Naive thymus-derived CD4-positive, alpha-beta T cell (primary cell): ENCODE measurements around the gene ALOXE3. TPM values are rescaled to one million over a fixed set of nuclear protein-coding genes. Genes with fewer than 3 reads are reported as not detected.

ENCODE experiments used
- ATAC-seq: fragments of 150-1000 bp; cut with Tn5 transposase; 2 replicates; pipeline ENCODE4 v1.10.0; 2021; ENCODE audit warnings: mild to moderate bottlenecking, moderate library complexity
- CTCF ChIA-PET: fragments of 350-600 bp; sonication (Branson Sonifier 250); formaldehyde crosslinking; loops from one replicate; lab custom pipeline; 2021; ENCODE audit warnings: antibody characterized with exemption; lab: Charles Lee
- POLR2A ChIA-PET: fragments of 350-600 bp; sonication (Branson Sonifier 250); formaldehyde crosslinking; loops from one replicate; lab custom pipeline; 2021; ENCODE audit warnings: antibody characterized with exemption, inconsistent platforms; lab: Charles Lee
- DNase-seq, 9 donors: peaks; one replicate each; pipeline versions ENCODE4 v3.0.0 to v3.0.0-alpha.2; 2020 to 2022; ENCODE audit warnings: mixed read lengths in 1 of 9
- H3K27ac ChIP-seq: one replicate; pipeline ENCODE4 v1.7.0; 2013; ENCODE audit warnings: mild to moderate bottlenecking, low read depth, low read length, moderate library complexity
- H3K27me3 ChIP-seq, 2 donors: one replicate each; pipeline ENCODE4 v1.7.0; 2013; ENCODE audit warnings: low read length in 2 of 2, mild to moderate bottlenecking in 2 of 2, moderate library complexity in 2 of 2; ENCODE audit not compliant: control insufficient read depth in 2 of 2, insufficient read depth in 2 of 2
- H3K36me3 ChIP-seq, 3 experiments: 1 replicate in 2 of 3; 2 replicates in 1 of 3; pipeline ENCODE4 v1.7.0; 2013; ENCODE audit warnings: low read length in 3 of 3, mild to moderate bottlenecking in 3 of 3, moderate library complexity in 1 of 3; ENCODE audit not compliant: insufficient read depth in 3 of 3, control insufficient read depth in 2 of 3
- H3K4me1 ChIP-seq, 2 donors: one replicate each; pipeline ENCODE4 v1.7.0; 2013; ENCODE audit warnings: low read length in 2 of 2, mild to moderate bottlenecking in 2 of 2, moderate library complexity in 1 of 2; ENCODE audit not compliant: control insufficient read depth in 2 of 2, insufficient read depth in 2 of 2
- H3K4me3 ChIP-seq: 2 replicates; pipeline ENCODE4 v1.7.0; 2013; ENCODE audit warnings: mild to moderate bottlenecking, low read length
- H3K9me3 ChIP-seq, 3 experiments: 1 replicate in 2 of 3; 2 replicates in 1 of 3; pipeline ENCODE4 v1.7.0; 2013; ENCODE audit warnings: low read length in 3 of 3; ENCODE audit not compliant: control insufficient read depth in 2 of 3
- H3K27ac Mint-ChIP-seq, 9 donors: one replicate each; pipeline ENCODE4 v1.8.0; 2020 to 2022; ENCODE audit warnings: mixed read lengths in 9 of 9, mild to moderate bottlenecking in 8 of 9, moderate library complexity in 5 of 9, inconsistent platforms in 2 of 9
- H3K27me3 Mint-ChIP-seq, 5 donors: one replicate each; pipeline ENCODE4 v1.8.0; 2021 to 2022; ENCODE audit warnings: mixed read lengths in 5 of 5, mild to moderate bottlenecking in 1 of 5
- H3K36me3 Mint-ChIP-seq, 5 donors: one replicate each; pipeline ENCODE4 v1.8.0; 2020 to 2022; ENCODE audit warnings: mixed read lengths in 5 of 5, mild to moderate bottlenecking in 3 of 5, inconsistent platforms in 1 of 5
- H3K4me1 Mint-ChIP-seq, 7 donors: one replicate each; pipeline ENCODE4 v1.8.0; 2020 to 2022; ENCODE audit warnings: mixed read lengths in 7 of 7, mild to moderate bottlenecking in 3 of 7, inconsistent platforms in 1 of 7
- H3K4me3 Mint-ChIP-seq, 10 donors: one replicate each; pipeline ENCODE4 v1.8.0; 2020 to 2022; ENCODE audit warnings: mild to moderate bottlenecking in 10 of 10, mixed read lengths in 10 of 10, moderate library complexity in 6 of 10, inconsistent platforms in 2 of 10
- H3K9me3 Mint-ChIP-seq, 11 donors: one replicate each; pipeline ENCODE4 v1.8.0; 2020 to 2022; ENCODE audit warnings: mixed read lengths in 11 of 11, mild to moderate bottlenecking in 4 of 11, inconsistent platforms in 1 of 11, moderate library complexity in 1 of 11
- intact Hi-C, 2 donors: fragments of 100-400 bp; cut with micrococcal nuclease; formaldehyde crosslinking; loops; one replicate each; pipeline ENCODE4 v1.15.1; 2023
- polyA plus RNA-seq, 2 donors: library from polyadenylated mRNA; unstranded; fragments of 300-500 nt; fragmentation: Illumina TruSeq; gene quantifications; one replicate each; pipeline ENCODE4 v1.2.3, GENCODE V29; 2021
- total RNA-seq, 6 experiments: library from RNA in 5 of 6; stranded (reverse) in 5 of 6; gene quantifications; 1 replicate in 5 of 6; 2 replicates in 1 of 6; pipeline ENCODE4 v1.2.3 and lab custom pipeline; 2021 to 2026

The ALOXE3 gene
- total and polyA plus RNA-seq, 7 experiments from 2014 or later: 0.11 to 1.6 (median 0.75) TPM; not detected in 1

GRCh38 chr17:8073627-8074484 lies 44.5 kb downstream of the ALOXE3 start:
- H3K9me3 Mint-ChIP-seq: peaks cover 0 to 1% (median 0%) of the 10 kb centered on the region in 11 donors
- Histone ChIP-seq H3K4me3 (peak overlapping the region; percentile 49), H3K27ac (no peak overlapping the region), H3K4me1 (peaks cover 7 to 24% of the 10 kb centered on the region in 2 donors), H3K27me3 (peaks cover 7 to 9% of the 10 kb centered on the region in 2 donors), H3K9me3 (no peaks in the 10 kb centered on the region), H3K36me3 (no peaks in the 10 kb centered on the region)
- ATAC-seq (peak; percentile 91), DNase-seq (peak; percentile 64 to 86 (median 82))
- peaks cover 7 to 28% (median 25%) of the 10 kb centered on the region in 7 donors for H3K4me1 Mint-ChIP-seq
- ChIA-PET POLR2A (interaction anchor here (0.8 to 3.0 kb wide), 5 partner anchors 37 to 173 kb away, joined by 3 to 12 read pairs (median 4); partner anchors contain the start of gene ALOXE3), CTCF (interaction anchor here (0.5 to 11.6 kb wide), 14 partner anchors 11 to 672 kb away, joined by 3 to 122 read pairs (median 4); partner anchors contain the start of genes ALOXE3 and TMEM107)
- no peaks in the 10 kb centered on the region for H3K36me3 Mint-ChIP-seq
- H3K27me3 Mint-ChIP-seq: peaks cover 20 to 61% (median 29%) of the 10 kb centered on the region in 5 donors
- H3K27ac Mint-ChIP-seq: peak overlapping the region in 7 of 9 donors; percentile 28 to 88 (median 53)
- H3K4me3 Mint-ChIP-seq: peak overlapping the region; percentile 84 to 95 (median 88)
- intact Hi-C loops: loop anchor here (1.0 to 2.0 kb wide), 5 partner anchors 7 to 44 kb away; partner anchors contain the start of gene ALOXE3 (in 2 of the 2)

- POLR2A ChIA-PET: interaction anchor here (1.7 to 3.0 kb wide), 3 partner anchors 38 to 174 kb away, joined by 3 to 12 read pairs (median 6); partner anchors contain the start of gene ALOXE3
- peaks cover 20 to 65% (median 29%) of the 10 kb centered on the region in 5 donors for H3K27me3 Mint-ChIP-seq
- intact Hi-C loops: loop anchor here (1.0 to 2.0 kb wide), 5 partner anchors 8 to 45 kb away; partner anchors contain the start of gene ALOXE3 (in 2 of the 2)
- Histone ChIP-seq H3K36me3 (no peaks in the 10 kb centered on the region), H3K4me3 (peak overlapping the region; percentile 49), H3K4me1 (peaks cover 4 to 21% of the 10 kb centered on the region in 2 donors), H3K27me3 (peaks cover 7 to 9% of the 10 kb centered on the region in 2 donors), H3K27ac (no peak overlapping the region), H3K9me3 (no peaks in the 10 kb centered on the region)
- CTCF ChIA-PET: interaction anchor here (0.5 to 11.6 kb wide), 8 partner anchors 12 to 668 kb away, joined by 3 to 122 read pairs (median 12); partner anchors contain the start of genes ALOXE3 and TMEM107
- peaks cover 7 to 28% (median 25%) of the 10 kb centered on the region in 7 donors for H3K4me1 Mint-ChIP-seq
- no peaks in the 10 kb centered on the region for H3K36me3 Mint-ChIP-seq
- peaks cover 0 to 1% (median 0%) of the 10 kb centered on the region in 11 donors for H3K9me3 Mint-ChIP-seq
- H3K27ac Mint-ChIP-seq: peak overlapping the region in 5 of 9 donors; percentile 19 to 63 (median 58)
- no peak for ATAC-seq
- peak in 7 of 9 donors; percentile 21 to 47 (median 38) for DNase-seq
- peak overlapping the region; percentile 70 to 95 (median 88) for H3K4me3 Mint-ChIP-seq
Measured at GRCh38 chr17:8072729-8073461, 45.4 kb downstream of the ALOXE3 start.

- peak overlapping the region; percentile 54 to 95 (median 88) for H3K4me3 Mint-ChIP-seq
- ChIA-PET POLR2A (interaction anchor here (3.0 kb wide), 1 partner anchor 38 kb away, joined by 12 read pairs; no protein-coding TSS in a partner anchor), CTCF (interaction anchor here (1.4 to 11.6 kb wide), 3 partner anchors 11 to 50 kb away, joined by 3 to 122 read pairs (median 36); no protein-coding TSS in a partner anchor)
- DNase-seq (peak in 1 of 9 donors; percentile 17), ATAC-seq (no peak)
- no peaks in the 10 kb centered on the region for H3K36me3 Mint-ChIP-seq
- Histone ChIP-seq H3K4me1 (peaks cover 4 to 21% of the 10 kb centered on the region in 2 donors), H3K9me3 (no peaks in the 10 kb centered on the region), H3K27ac (no peak overlapping the region), H3K4me3 (peak overlapping the region; percentile 49), H3K36me3 (no peaks in the 10 kb centered on the region), H3K27me3 (peaks cover 7 to 9% of the 10 kb centered on the region in 2 donors)
- peaks cover 20 to 65% (median 29%) of the 10 kb centered on the region in 5 donors for H3K27me3 Mint-ChIP-seq
- peaks cover 0 to 1% (median 0%) of the 10 kb centered on the region in 11 donors for H3K9me3 Mint-ChIP-seq
- intact Hi-C loops: loop anchor here in 1 of 2 donors (2.0 kb wide), 1 partner anchor 16 kb away; no protein-coding TSS in a partner anchor
- H3K4me1 Mint-ChIP-seq: peaks cover 7 to 28% (median 25%) of the 10 kb centered on the region in 7 donors
- H3K27ac Mint-ChIP-seq: peak overlapping the region in 4 of 9 donors; percentile 25 to 63 (median 60)
Measured at GRCh38 chr17:8072341-8072728, 46.0 kb downstream of the ALOXE3 start.

GRCh38 chr17:8071496-8071895 lies 46.8 kb downstream of the ALOXE3 start:
- Histone ChIP-seq H3K27ac (no peak overlapping the region), H3K4me3 (no peak overlapping the region), H3K36me3 (no peaks in the 10 kb centered on the region), H3K4me1 (peaks cover 4 to 21% of the 10 kb centered on the region in 2 donors), H3K9me3 (no peaks in the 10 kb centered on the region), H3K27me3 (peaks cover 7 to 9% of the 10 kb centered on the region in 2 donors)
- POLR2A ChIA-PET: interaction anchor here (0.9 kb wide), 1 partner anchor 9 kb away, joined by 4 read pairs; no protein-coding TSS in a partner anchor
- CTCF ChIA-PET: interaction anchor here (0.6 to 11.6 kb wide), 4 partner anchors 10 to 404 kb away, joined by 3 to 122 read pairs (median 20); no protein-coding TSS in a partner anchor
- Mint-ChIP-seq H3K9me3 (peaks cover 0 to 1% (median 0%) of the 10 kb centered on the region in 11 donors), H3K36me3 (no peaks in the 10 kb centered on the region), H3K4me3 (peak overlapping the region in 2 of 10 donors; percentile 91 to 95), H3K27me3 (peaks cover 20 to 66% (median 29%) of the 10 kb centered on the region in 5 donors), H3K4me1 (peaks cover 7 to 28% (median 25%) of the 10 kb centered on the region in 7 donors), H3K27ac (peak overlapping the region in 1 of 9 donors; percentile 30)
- no peak for ATAC-seq
- intact Hi-C loops: no loop called here
- no peak for DNase-seq

GRCh38 chr17:8069587-8069860 lies 48.8 kb downstream of the ALOXE3 start:
- CTCF ChIA-PET: interaction anchor here (0.7 to 11.6 kb wide), 4 partner anchors 8 to 49 kb away, joined by 3 to 122 read pairs (median 20); no protein-coding TSS in a partner anchor

More at GRCh38 chr17:8069587-8069860, 48.8 kb downstream of the ALOXE3 start:
- peaks cover 7 to 24% (median 23%) of the 10 kb centered on the region in 7 donors for H3K4me1 Mint-ChIP-seq
- Histone ChIP-seq H3K4me1 (peaks cover 4 to 21% of the 10 kb centered on the region in 2 donors), H3K4me3 (no peak overlapping the region), H3K27me3 (peaks cover 3 to 9% of the 10 kb centered on the region in 2 donors), H3K36me3 (no peaks in the 10 kb centered on the region), H3K27ac (no peak overlapping the region), H3K9me3 (no peaks in the 10 kb centered on the region)
- peaks cover 0 to 1% (median 0%) of the 10 kb centered on the region in 11 donors for H3K9me3 Mint-ChIP-seq
- intact Hi-C loops: loop anchor here in 1 of 2 donors (10.0 kb wide), 1 partner anchor 1455 kb away; no protein-coding TSS in a partner anchor
- no peaks in the 10 kb centered on the region for H3K36me3 Mint-ChIP-seq
- DNase-seq (no peak), ATAC-seq (no peak)
- no peak overlapping the region for H3K4me3 Mint-ChIP-seq
- POLR2A ChIA-PET: no interaction called here
- no peak overlapping the region for H3K27ac Mint-ChIP-seq
- H3K27me3 Mint-ChIP-seq: peaks cover 11 to 66% (median 22%) of the 10 kb centered on the region in 5 donors
